Germinal center (tissue), 1 donor: ENCODE results near the gene KCNQ1OT1.
"Not testable (repeated sequence)": the region's sequence is repeated elsewhere in the genome, so short reads cannot be mapped to it uniquely, and the experiment has no call there.

Experiments
- DNase-seq: peaks from one replicate; pipeline ENCODE4 v3.0.0; 2012; ENCODE audit warnings: mixed read lengths, low spot score

KCNQ1OT1 gene

GRCh38 chr11:2652333-2653197, 47.2 kb downstream of the KCNQ1OT1 start:
- DNase-seq, result no peak

- no peak for DNase-seq
Observed at GRCh38 chr11:2651826-2652271, 47.9 kb downstream of the KCNQ1OT1 start.

- no peak for DNase-seq
Observed at GRCh38 chr11:2651054-2651617, 48.7 kb downstream of the KCNQ1OT1 start.

- no peak for DNase-seq
Observed at GRCh38 chr11:2650343-2650867, 49.4 kb downstream of the KCNQ1OT1 start.

GRCh38 chr11:2649848-2650247, 49.9 kb downstream of the KCNQ1OT1 start:
- DNase-seq, result no peak

- DNase-seq, result no peak
Observed at GRCh38 chr11:2649400-2649799, 50.4 kb downstream of the KCNQ1OT1 start.

GRCh38 chr11:2647953-2648352, 51.8 kb downstream of the KCNQ1OT1 start:
- DNase-seq, result no peak

- DNase-seq, result no peak
Observed at GRCh38 chr11:2647167-2647566, 52.6 kb downstream of the KCNQ1OT1 start.

GRCh38 chr11:2645779-2646118, 54.0 kb downstream of the KCNQ1OT1 start:
- DNase-seq, result no peak

GRCh38 chr11:2644844-2645778, 54.7 kb downstream of the KCNQ1OT1 start:
- no peak for DNase-seq

- DNase-seq, result no peak
Observed at GRCh38 chr11:2643746-2644145, 56.0 kb downstream of the KCNQ1OT1 start.

- DNase-seq, result no peak
Observed at GRCh38 chr11:2641623-2642022, 58.2 kb downstream of the KCNQ1OT1 start.

- not testable (repeated sequence) for DNase-seq
Observed at GRCh38 chr11:2639763-2640162, 60.0 kb downstream of the KCNQ1OT1 start.

GRCh38 chr11:2631161-2631560, 68.6 kb downstream of the KCNQ1OT1 start:
- no peak for DNase-seq

GRCh38 chr11:2630679-2631078, 69.1 kb downstream of the KCNQ1OT1 start:
- DNase-seq, result no peak

- DNase-seq, result no peak
Observed at GRCh38 chr11:2625183-2625582, 74.6 kb downstream of the KCNQ1OT1 start.

- no peak for DNase-seq
Observed at GRCh38 chr11:2621894-2622293, 77.9 kb downstream of the KCNQ1OT1 start.

GRCh38 chr11:2612884-2613571, 86.8 kb downstream of the KCNQ1OT1 start:
- no peak for DNase-seq

GRCh38 chr11:2609345-2609744, 90.4 kb downstream of the KCNQ1OT1 start:
- no peak for DNase-seq

- DNase-seq, result no peak
Observed at GRCh38 chr11:2599561-2600189, 100.1 kb downstream of the KCNQ1OT1 start.

- DNase-seq, result no peak
Observed at GRCh38 chr11:2595204-2595603, 104.6 kb downstream of the KCNQ1OT1 start.
